K562 (cell line): ENCODE measurements around the gene NOLC1. TPM values are rescaled to one million over a fixed set of nuclear protein-coding genes. Genes with fewer than 3 reads are reported as not detected.

Experiments
- CTBP1 ChIP-seq: fragments of 450-650 bp; IDR thresholded peaks from 2 replicates; pipeline ENCODE4 v1.6.1; 2016; ENCODE audit warnings: borderline replicate concordance
- CTCF ChIP-seq, 3 experiments: IDR thresholded peaks in 2 of 3; conservative IDR thresholded peaks in 1 of 3; 2 replicates each; pipeline ENCODE4 v1.5.1; 2011 to 2012; ENCODE audit warnings: low read length in 3 of 3, mild to moderate bottlenecking in 3 of 3, control low read depth in 2 of 3, improper control_type of control experiment in 1 of 3, inconsistent platforms in 1 of 3, low read depth in 1 of 3, mixed read lengths in 1 of 3, moderate library complexity in 1 of 3; ENCODE audit not compliant: insufficient read depth in 2 of 3
- HNRNPLL ChIP-seq: fragments of 200-400 bp; formaldehyde crosslinking; IDR thresholded peaks from 2 replicates; pipeline ENCODE4 v1.6.1; 2017; ENCODE audit warnings: low read length, low read depth, mild to moderate bottlenecking; ENCODE audit not compliant: poor library complexity, severe bottlenecking
- MAZ ChIP-seq, 2 experiments: fragments of 450-650 bp in 1 of 2; sonication (generic) in 1 of 2; formaldehyde crosslinking; IDR thresholded peaks in 1 of 2; conservative IDR thresholded peaks in 1 of 2; 2 replicates each; pipeline versions ENCODE4 v1.4.0 to v1.5.0; 2020; ENCODE audit warnings: mild to moderate bottlenecking in 1 of 2, missing genetic modification reagents in 1 of 2
- POLR2A ChIP-seq: fragments of 450-650 bp; conservative IDR thresholded peaks from 2 replicates; pipeline ENCODE4 v1.6.1; 2016
- SMAD4 ChIP-seq: fragments of 250-450 bp; sonication (Bioruptor Pico); conservative IDR thresholded peaks from 2 replicates; pipeline ENCODE4 v1.8.0; 2021; ENCODE audit warnings: inconsistent platforms, mild to moderate bottlenecking, moderate library complexity
- TAF1 ChIP-seq: IDR thresholded peaks from 2 replicates; pipeline ENCODE4 v1.6.1; 2011; ENCODE audit warnings: mild to moderate bottlenecking, low read length, moderate library complexity; ENCODE audit not compliant: insufficient read depth, control insufficient read depth, severe bottlenecking; ENCODE audit errors: extremely low read depth
- ZBTB11 ChIP-seq, 3 experiments: fragments of 200-800 bp in 1 of 3; fragments of 250-450 bp in 1 of 3; fragments of 450-650 bp in 1 of 3; sonication (Bioruptor Pico) in 1 of 3; sonication (Bioruptor generic) in 1 of 3; formaldehyde crosslinking in 1 of 3; IDR thresholded peaks; 2 replicates each; pipeline versions ENCODE4 v1.6.1 to v1.8.0; 2016 to 2022; ENCODE audit warnings: mild to moderate bottlenecking in 2 of 3, missing genetic modification characterization in 2 of 3, missing compliant biosample characterization in 1 of 3, moderate library complexity in 1 of 3
- ZBTB7A ChIP-seq: IDR thresholded peaks from 2 replicates; pipeline ENCODE4 v1.6.1; 2011; ENCODE audit warnings: low read depth, mild to moderate bottlenecking, low read length, moderate library complexity, borderline replicate concordance; ENCODE audit not compliant: control insufficient read depth
- ZBTB9 ChIP-seq: fragments of 450-650 bp; formaldehyde crosslinking; IDR thresholded peaks from 2 replicates; pipeline ENCODE4 v1.4.0; 2020; ENCODE audit warnings: mild to moderate bottlenecking, moderate library complexity
- ZNF274 ChIP-seq: IDR thresholded peaks from 2 replicates; pipeline ENCODE4 v1.6.1; 2011; ENCODE audit warnings: low read depth, mild to moderate bottlenecking, low read length, moderate library complexity, borderline replicate concordance
- ZNF431 ChIP-seq: sonication (generic); formaldehyde crosslinking; IDR thresholded peaks from 2 replicates; pipeline ENCODE4 v1.8.0; 2022; ENCODE audit warnings: mild to moderate bottlenecking, missing genetic modification reagents
- ZNF740 ChIP-seq, 3 experiments: fragments of 200-800 bp in 1 of 3; sonication (Bioruptor generic) in 1 of 3; sonication (generic) in 1 of 3; formaldehyde crosslinking in 1 of 3; IDR thresholded peaks; 2 replicates each; pipeline versions ENCODE4 v1.6.1 to v1.8.0; 2016 to 2022; ENCODE audit warnings: mild to moderate bottlenecking in 2 of 3, missing compliant biosample characterization in 2 of 3, missing genetic modification characterization in 2 of 3, missing genetic modification reagents in 1 of 3
- polyA plus RNA-seq, 8 experiments: library from polyadenylated mRNA; depleted of rRNA in 4 of 8; stranded (reverse) in 5 of 8; unstranded in 3 of 8; fragments of >200 nt; fragmentation: Nextera tagmentation in 2 of 8; fragmentation: Illumina TruSeq in 1 of 8; extraction: Ambion mirVana in 2 of 8; extraction: Trizol in 1 of 8; gene quantifications; 2 replicates each; pipeline versions ENCODE4 v1.2.1 to v1.2.3, GENCODE V29; 2011 to 2014; ENCODE audit warnings: inconsistent platforms in 1 of 8, missing spikeins in 1 of 8
- total RNA-seq, 7 experiments: library from RNA; depleted of rRNA in 6 of 7; stranded (reverse); fragments of >200 nt in 6 of 7; fragmentation: Illumina TruSeq in 2 of 7; extraction: Trizol in 2 of 7; gene quantifications; 2 replicates each; pipeline versions ENCODE4 v1.2.1 to v1.2.3, GENCODE V29; 2011 to 2021; ENCODE audit warnings: low replicate concordance in 1 of 7

Gene NOLC1
- total and polyA plus RNA-seq, 9 of the 15 experiments (the other 6 are each of a cell fraction or from before 2014, with no cell fraction given) = 102 to 310 (median 165) TPM

GRCh38 chr10:102120142-102120990 is 31.8 kb upstream of the NOLC1 start, which contains the start of gene LDB1 (continued):
- TF ChIP-seq ZBTB9 (CRISPR knock-in tag) (0 out of 2 replicates have a peak, but pooled peaks have one; percentile 16), HNRNPLL (no peak), POLR2A (peak; percentile 68), ZNF431 (CRISPR knock-in tag) (no peak), ZBTB11 (CRISPR knock-in tag; IDR thresholded peaks at IDR 0.05) (peak in 2 of 3 experiments; percentile 15 to 64; a peak in 3 of 6 replicates), ZBTB7A (peak; percentile 57; the same call in 1 of the 2 replicates), ZNF274 (no peak), CTCF (IDR thresholded peaks at IDR 0.05 in 2 of 3, conservative IDR thresholded peaks at IDR 0.05 in 1 of 3; ENCODE audit: insufficient read depth in 2 of 3, low read depth in 1 of 3, low read length in 3 of 3) (peak in 1 of 3 experiments; percentile 14; a peak in 1 of 6 replicates), SMAD4 (CRISPR knock-in tag) (peak; percentile 76), CTBP1 (peak; percentile 89), TAF1 (peak; percentile 37), MAZ (CRISPR knock-in tag; conservative IDR thresholded peaks at IDR 0.05 in 1 of 2, IDR thresholded peaks at IDR 0.05 in 1 of 2) (peak; percentile 49 to 80; a peak in 2 of 4 replicates), ZNF740 (CRISPR knock-in tag; IDR thresholded peaks at IDR 0.05) (0 out of 2 replicates have a peak, but pooled peaks have one; percentile 32), ZNF740 (tag; IDR thresholded peaks at IDR 0.05) (no peak)
